ENCODE results near the gene FHOD3.

GRCh38 chr18:36503477-36503876 lies 206.0 kb downstream of the FHOD3 start:
- TF ChIP-seq CTCF (IDR thresholded peaks at IDR 0.05) (no peak), POLR2A (IDR thresholded peaks at IDR 0.05) (no peak)

All from uterus (tissue), 2 donors.